Body of pancreas (tissue), 4 donors: ENCODE results near the gene SHKBP1. TPM values are rescaled to one million over a fixed set of nuclear protein-coding genes. Genes with fewer than 3 reads are reported as not detected.

ENCODE experiments used
- ATAC-seq: fragments of 150-250 bp; one replicate; pipeline ENCODE4 v1.9.1; 2016
- DNase-seq, 4 donors: peaks; one replicate each; pipeline ENCODE4 v3.0.0-alpha.2; 2019
- H3K27ac ChIP-seq, 4 donors: fragments of 200-600 bp; sonication (generic); 1 replicate in 3 of 4; 2 replicates in 1 of 4; pipeline versions ENCODE4 v1.5.1 to v1.6.1; 2016 to 2019; ENCODE audit warnings: mild to moderate bottlenecking in 1 of 4, mixed read lengths in 1 of 4, moderate library complexity in 1 of 4
- H3K27me3 ChIP-seq, 2 donors: fragments of 200-600 bp; sonication (generic); one replicate each; pipeline ENCODE4 v1.6.0; 2016; ENCODE audit warnings: mild to moderate bottlenecking in 1 of 2
- H3K36me3 ChIP-seq, 2 donors: fragments of 200-600 bp; sonication (generic); replicated peaks in 1 of 2; 2 replicates each; pipeline ENCODE4 v1.5.1; 2016; ENCODE audit warnings: low read depth in 2 of 2; ENCODE audit not compliant: insufficient read depth in 1 of 2
- H3K4me1 ChIP-seq: fragments of 200-600 bp; sonication (generic); one replicate; pipeline ENCODE4 v1.6.0; 2016
- H3K4me3 ChIP-seq, 2 donors: fragments of 200-600 bp; sonication (generic); 1 replicate in 1 of 2; 2 replicates in 1 of 2; pipeline ENCODE4 v1.5.1; 2016 to 2019
- H3K9me3 ChIP-seq, 3 donors: fragments of 200-600 bp; sonication (generic); 1 replicate in 2 of 3; 2 replicates in 1 of 3; pipeline ENCODE4 v1.5.1; 2016
- CTCF ChIP-seq, 7 experiments: fragments of 450-650 bp in 4 of 7; fragments of 200-600 bp in 3 of 7; sonication (generic) in 3 of 7; IDR thresholded peaks; one replicate each; pipeline ENCODE4 v1.5.1; 2016 to 2019; ENCODE audit warnings: antibody characterized with exemption in 7 of 7
- POLR2A ChIP-seq, 3 donors: fragments of 450-650 bp; IDR thresholded peaks; one replicate each; pipeline ENCODE4 v1.6.1; 2016; ENCODE audit warnings: antibody characterized with exemption in 3 of 3, mild to moderate bottlenecking in 2 of 3
- WGBS, 2 donors: methylation state at CpG; one replicate each; pipeline ENCODE4 v1.1.5; 2017; 5-methylcytosine and 5-hydroxymethylcytosine counted together
- intact Hi-C: fragments of 100-400 bp; cut with DNase I; formaldehyde crosslinking; loops from one replicate; pipeline ENCODE4 v1.15.1; 2023
- total RNA-seq, 2 donors: library from RNA; depleted of rRNA; stranded (reverse); fragments of >200 nt; gene quantifications; one replicate each; pipeline ENCODE4 v1.1.0, GENCODE V29; 2016

The SHKBP1 gene
- total RNA-seq, 2 donors from 2014 or later, result 43.3 to 63.6 TPM

GRCh38 chr19:40576151-40576584 is 505 bp upstream of the SHKBP1 start:
- WGBS, 2 donors, result 1 to 5% methylated on average over 16 to 22 of the region's 22 CpGs
- intact Hi-C loops, result no loop called here
- Histone ChIP-seq H3K4me1 (peaks cover 19% of the 10 kb centered on the region), H3K9me3 (no peaks in the 10 kb centered on the region), H3K36me3 (peaks cover 4 to 6% of the 10 kb centered on the region in 2 donors), H3K4me3 (peak overlapping the region; percentile 79 to 80), H3K27me3 (no peaks in the 10 kb centered on the region), H3K27ac (peak overlapping the region in 1 of 4 donors; percentile 72)
- no peak for DNase-seq
- ATAC-seq, result peak; percentile 7
- TF ChIP-seq CTCF (IDR thresholded peaks at IDR 0.05), result no peak
- TF ChIP-seq POLR2A (IDR thresholded peaks at IDR 0.05), result no peak

GRCh38 chr19:40578442-40578908 is 1.8 kb downstream of the SHKBP1 start:
- TF ChIP-seq CTCF (IDR thresholded peaks at IDR 0.05) (no peak), POLR2A (IDR thresholded peaks at IDR 0.05) (no peak)
- H3K4me3 ChIP-seq, result no peak overlapping the region
- H3K9me3 ChIP-seq, result no peaks in the 10 kb centered on the region
- H3K27ac ChIP-seq, result no peak overlapping the region
- peaks cover 6 to 8% of the 10 kb centered on the region in 2 donors for H3K36me3 ChIP-seq
- ATAC-seq (no peak), DNase-seq (peak in 1 of 4 donors; percentile 46)
- H3K4me1 ChIP-seq, result peaks cover 19% of the 10 kb centered on the region
- intact Hi-C loops, result no loop called here
- no peaks in the 10 kb centered on the region for H3K27me3 ChIP-seq
- whole genome bisulfite sequencing, 2 donors, result 87 to 88% methylated on average over 12 of the region's 12 CpGs

- ATAC-seq (no peak), DNase-seq (no peak)
- no peak for TF ChIP-seq POLR2A (IDR thresholded peaks at IDR 0.05)
- no peak for TF ChIP-seq CTCF (IDR thresholded peaks at IDR 0.05)
- Histone ChIP-seq H3K4me1 (peaks cover 19% of the 10 kb centered on the region), H3K4me3 (no peak overlapping the region), H3K36me3 (peaks cover 6 to 8% of the 10 kb centered on the region in 2 donors), H3K27me3 (no peaks in the 10 kb centered on the region), H3K9me3 (no peaks in the 10 kb centered on the region), H3K27ac (no peak overlapping the region)
- intact Hi-C loops, result no loop called here
- 92 to 98% methylated on average over 10 to 13 of the region's 13 CpGs for WGBS, 2 donors
These were observed 3.9 kb downstream of the SHKBP1 start for GRCh38 chr19:40580619-40581018.

GRCh38 chr19:40581531-40581930 is 4.9 kb downstream of the SHKBP1 start:
- peaks cover 6 to 8% of the 10 kb centered on the region in 2 donors for H3K36me3 ChIP-seq
- H3K27me3 ChIP-seq, result no peaks in the 10 kb centered on the region
- intact Hi-C loops, result no loop called here
- 93 to 96% methylated on average over 5 of the region's 5 CpGs for WGBS, 2 donors
- H3K4me3 ChIP-seq, result no peak overlapping the region
- no peak for DNase-seq
- no peak for ATAC-seq
- H3K9me3 ChIP-seq, result no peaks in the 10 kb centered on the region
- no peak overlapping the region for H3K27ac ChIP-seq
- no peak for TF ChIP-seq CTCF (IDR thresholded peaks at IDR 0.05)
- TF ChIP-seq POLR2A (IDR thresholded peaks at IDR 0.05), result no peak
- H3K4me1 ChIP-seq, result peaks cover 13% of the 10 kb centered on the region

- intact Hi-C loops, result no loop called here
- ATAC-seq (no peak), DNase-seq (no peak)
- H3K9me3 ChIP-seq, result no peaks in the 10 kb centered on the region
- peaks cover 9% of the 10 kb centered on the region for H3K4me1 ChIP-seq
- H3K27me3 ChIP-seq, result no peaks in the 10 kb centered on the region
- TF ChIP-seq CTCF (IDR thresholded peaks at IDR 0.05) (no peak), POLR2A (IDR thresholded peaks at IDR 0.05) (no peak)
- H3K36me3 ChIP-seq, result peaks cover 6 to 8% of the 10 kb centered on the region in 2 donors
- H3K4me3 ChIP-seq, result no peak overlapping the region
- 75 to 97% methylated on average over 1 to 2 of the region's 2 CpGs for WGBS, 2 donors
- no peak overlapping the region for H3K27ac ChIP-seq
These were observed 5.8 kb downstream of the SHKBP1 start for GRCh38 chr19:40582467-40582866.
